Measurements from ENCODE around the gene ATP1A4.

ATP1A4 gene

DNA sequence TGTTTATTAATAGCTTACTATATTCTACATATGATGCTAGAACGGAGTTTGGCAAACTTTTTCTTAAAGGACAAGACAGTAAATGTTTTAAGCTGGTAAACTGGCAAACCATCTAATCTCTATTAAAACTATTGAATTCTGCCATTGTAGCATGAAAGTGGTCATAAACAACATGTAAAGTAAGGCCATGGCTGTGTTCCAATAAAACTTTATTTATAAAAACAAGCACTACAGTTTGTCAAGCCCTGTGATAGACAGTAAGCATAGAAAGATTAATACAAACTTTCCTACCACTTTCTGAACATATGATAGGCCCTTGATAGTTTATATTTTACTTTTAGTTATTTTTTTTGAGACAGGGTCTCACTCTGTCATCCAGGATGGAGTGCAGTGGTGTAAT is 76.2 kb downstream of the ATP1A4 start:
- no peak for DNase-seq (ENCODE audit: low read depth in 2 of 2)

DNA sequence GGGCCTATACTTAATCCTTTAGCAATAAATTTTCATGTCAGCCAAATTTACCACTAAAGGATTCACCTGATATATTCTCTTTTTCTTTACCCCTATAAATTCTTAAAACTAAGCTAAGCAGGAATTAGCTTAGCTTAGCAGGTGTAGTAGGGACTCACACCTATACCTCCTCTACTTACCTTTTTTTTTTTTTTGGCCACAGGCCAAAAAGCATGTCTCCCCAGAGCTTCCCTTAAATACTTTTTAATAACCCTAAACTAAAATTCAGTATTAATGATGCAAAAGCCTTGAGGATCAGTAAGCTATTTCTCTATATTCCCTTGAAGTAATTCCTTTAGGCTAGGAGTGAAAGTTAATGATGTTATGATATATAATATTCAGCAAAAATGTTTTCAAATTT is 77.0 kb downstream of the ATP1A4 start:
- DNase-seq (ENCODE audit: low read depth in 2 of 2) = no peak

DNA sequence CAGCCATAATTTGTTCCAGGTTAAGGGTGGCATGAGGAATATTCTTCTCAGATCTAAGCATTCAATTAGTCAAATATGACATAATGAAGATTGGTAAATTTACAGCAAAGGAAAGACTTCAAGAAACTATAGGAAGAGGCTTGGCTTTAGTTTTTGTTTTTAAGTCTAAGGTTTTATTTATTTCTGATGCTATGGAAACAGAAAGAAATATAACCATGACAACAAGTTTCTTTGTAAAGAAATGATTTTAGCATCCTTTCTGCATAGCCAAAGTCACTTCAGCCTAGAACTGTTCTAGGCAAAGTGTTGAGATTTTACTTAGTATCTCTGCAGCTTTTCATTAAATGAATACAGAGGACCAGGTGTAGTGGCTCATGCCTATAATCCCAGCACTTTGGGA is 81.5 kb downstream of the ATP1A4 start:
- no peak for DNase-seq (ENCODE audit: low read depth in 2 of 2)
